HG03342 (cell line): ENCODE data around the gene NTN1.
"Not testable (repeated sequence)": the region's sequence is repeated elsewhere in the genome, so short reads cannot be mapped to it uniquely, and the experiment has no call there.

Experiments used
- ATAC-seq: cut with Tn5 transposase; IDR thresholded peaks from one replicate; pipeline ENCODE4 v1.9.1; 2021; ENCODE audit warnings: mild to moderate bottlenecking, moderate library complexity; ENCODE audit not compliant: unreplicated experiment

The NTN1 gene

GRCh38 chr17:9241371-9241712, 220.0 kb downstream of the NTN1 start:
- ATAC-seq = no peak

- ATAC-seq = no peak
Measured at GRCh38 chr17:9241774-9242496, 220.6 kb downstream of the NTN1 start.

GRCh38 chr17:9242497-9242881, 221.2 kb downstream of the NTN1 start:
- no peak for ATAC-seq

GRCh38 chr17:9242983-9243382, 221.7 kb downstream of the NTN1 start:
- ATAC-seq = no peak

- no peak for ATAC-seq
Measured at GRCh38 chr17:9244066-9245052, 223.0 kb downstream of the NTN1 start.

GRCh38 chr17:9247401-9247938, 226.2 kb downstream of the NTN1 start:
- ATAC-seq = no peak

- no peak for ATAC-seq
Measured at GRCh38 chr17:9249245-9249953, 228.1 kb downstream of the NTN1 start.

GRCh38 chr17:9251273-9251672, 230.0 kb downstream of the NTN1 start:
- no peak for ATAC-seq

- no peak for ATAC-seq
Measured at GRCh38 chr17:9253308-9253707, 232.0 kb downstream of the NTN1 start.

- ATAC-seq = no peak
Measured at GRCh38 chr17:9254841-9255240, 233.5 kb downstream of the NTN1 start.

- no peak for ATAC-seq
Measured at GRCh38 chr17:9255833-9256232, 234.5 kb downstream of the NTN1 start.

- ATAC-seq = no peak
Measured at GRCh38 chr17:9256361-9256750, 235.0 kb downstream of the NTN1 start.

GRCh38 chr17:9256751-9257629, 235.7 kb downstream of the NTN1 start:
- no peak for ATAC-seq

GRCh38 chr17:9257630-9257965, 236.3 kb downstream of the NTN1 start:
- not testable (repeated sequence) for ATAC-seq

- ATAC-seq = no peak
Measured at GRCh38 chr17:9258115-9259015, 237.1 kb downstream of the NTN1 start.

- no peak for ATAC-seq
Measured at GRCh38 chr17:9259419-9259818, 238.1 kb downstream of the NTN1 start.

GRCh38 chr17:9261081-9262012, 240.0 kb downstream of the NTN1 start:
- ATAC-seq = no peak

- ATAC-seq = no peak
Measured at GRCh38 chr17:9266031-9266680, 244.8 kb downstream of the NTN1 start.
